ENCODE measurements around the gene NKTR.

Gene NKTR

DNA sequence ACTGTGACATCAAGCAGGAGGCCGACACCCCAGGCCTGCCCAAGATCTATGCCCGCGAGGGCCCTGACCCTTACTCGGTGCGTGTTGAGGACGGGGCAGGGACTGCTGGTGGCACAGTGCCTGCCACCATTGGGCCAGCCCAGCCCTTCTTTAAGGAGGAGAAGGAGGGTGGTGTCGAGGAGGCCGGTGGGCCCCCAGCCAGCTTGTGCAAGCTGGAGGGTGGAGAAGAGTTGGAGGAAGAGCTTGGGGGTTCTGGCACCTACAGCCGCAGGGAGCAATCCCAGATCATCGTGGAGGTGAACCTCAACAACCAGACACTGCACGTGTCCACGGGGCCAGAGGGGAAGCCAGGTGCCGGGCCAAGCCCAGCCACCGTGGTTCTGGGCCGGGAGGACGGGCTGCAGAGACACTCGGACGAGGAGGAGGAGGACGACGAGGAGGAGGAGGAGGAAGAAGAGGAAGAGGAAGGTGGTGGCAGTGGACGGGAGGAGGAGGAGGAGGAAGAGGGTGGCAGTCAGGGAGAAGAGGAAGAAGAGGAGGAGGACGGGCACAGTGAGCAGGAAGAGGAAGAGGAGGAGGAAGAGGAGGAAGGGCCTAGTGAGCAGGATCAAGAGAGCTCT, 58.4 kb downstream of the NKTR start:
- Histone ChIP-seq H3K9ac (ENCODE audit: low read length) (no peak overlapping the region), H3K9me3 (ENCODE audit: low read length) (no peaks in the 10 kb centered on the region), H3K4me3 (ENCODE audit: low read depth in 1 of 2, low read length in 2 of 2) (no peak overlapping the region), H3K4me1 (ENCODE audit: insufficient read depth, low read length) (peaks cover 27% of the 10 kb centered on the region), H3K36me3 (ENCODE audit: insufficient read depth, low read length) (no peaks in the 10 kb centered on the region), H3K27ac (ENCODE audit: low read depth, low read length) (no peak overlapping the region), H3K27me3 (ENCODE audit: control insufficient read depth in 1 of 2, insufficient read depth in 2 of 2, low read length in 2 of 2) (no peaks in the 10 kb centered on the region)

DNA sequence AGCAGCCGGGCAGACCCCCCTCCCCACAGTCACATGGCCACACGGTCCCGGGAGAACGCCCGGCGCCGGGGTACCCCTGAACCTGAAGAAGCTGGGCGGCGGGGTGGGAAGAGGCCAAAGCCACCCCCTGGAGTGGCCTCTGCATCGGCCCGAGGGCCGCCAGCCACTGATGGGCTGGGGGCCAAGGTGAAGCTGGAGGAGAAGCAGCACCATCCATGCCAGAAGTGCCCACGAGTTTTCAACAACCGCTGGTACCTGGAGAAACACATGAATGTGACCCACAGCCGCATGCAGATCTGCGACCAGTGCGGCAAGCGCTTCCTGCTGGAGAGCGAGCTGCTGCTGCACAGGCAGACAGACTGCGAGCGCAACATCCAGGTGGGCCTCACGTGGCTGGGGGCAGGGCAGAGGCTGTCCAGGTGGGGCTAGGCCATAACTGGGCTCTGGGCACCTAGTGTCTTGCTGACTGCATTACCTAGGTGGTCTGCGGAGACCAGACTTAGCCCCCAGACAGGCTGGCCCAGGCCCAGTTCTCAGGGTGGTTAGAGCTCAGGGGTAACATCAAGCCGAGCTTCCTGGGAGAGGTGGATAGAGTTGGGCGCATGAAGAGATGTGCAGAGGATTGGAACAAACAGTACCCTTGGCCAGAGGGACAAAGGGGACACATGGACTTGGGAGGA, 59.1 kb downstream of the NKTR start:
- Histone ChIP-seq H3K4me1 (ENCODE audit: insufficient read depth, low read length) (peaks cover 27% of the 10 kb centered on the region), H3K9ac (ENCODE audit: low read length) (no peak overlapping the region), H3K27ac (ENCODE audit: low read depth, low read length) (peak overlapping the region; percentile 14), H3K9me3 (ENCODE audit: low read length) (no peaks in the 10 kb centered on the region), H3K36me3 (ENCODE audit: insufficient read depth, low read length) (no peaks in the 10 kb centered on the region), H3K27me3 (ENCODE audit: control insufficient read depth in 1 of 2, insufficient read depth in 2 of 2, low read length in 2 of 2) (no peaks in the 10 kb centered on the region), H3K4me3 (ENCODE audit: low read depth in 1 of 2, low read length in 2 of 2) (no peak overlapping the region)

DNA sequence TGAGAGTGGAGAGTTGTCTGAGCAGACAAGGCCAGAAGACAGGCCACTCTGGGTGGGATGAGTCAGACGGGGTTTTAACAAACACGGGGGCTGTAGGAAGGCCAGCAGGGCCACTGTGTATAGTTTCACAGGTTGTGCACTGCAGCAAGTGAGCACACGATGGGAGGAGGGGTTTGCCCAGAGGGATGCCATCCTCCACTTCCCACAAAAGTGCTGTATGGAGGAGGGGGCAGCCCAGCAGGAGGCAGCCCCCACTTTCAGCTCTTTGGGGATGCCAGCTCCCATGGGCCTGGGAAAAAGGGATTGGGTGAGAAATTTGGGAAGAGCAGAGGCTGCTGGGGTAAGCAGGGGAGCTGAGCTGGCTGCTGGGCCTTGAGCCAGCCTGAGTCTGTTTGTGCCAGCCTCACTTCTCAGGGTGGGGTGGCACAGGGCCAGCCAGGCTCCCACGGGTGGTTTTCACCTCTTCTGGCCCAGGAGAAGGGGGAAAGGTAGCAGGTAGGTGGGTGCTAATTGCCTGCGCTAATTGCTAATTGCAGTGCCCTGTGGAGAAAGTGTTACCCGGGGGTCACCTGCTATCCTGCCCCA, 59.7 kb downstream of the NKTR start:
- H3K27ac ChIP-seq (ENCODE audit: low read depth, low read length) = no peak overlapping the region
- no peaks in the 10 kb centered on the region for H3K36me3 ChIP-seq (ENCODE audit: insufficient read depth, low read length)
- H3K9ac ChIP-seq (ENCODE audit: low read length) = no peak overlapping the region
- no peak overlapping the region for H3K4me3 ChIP-seq (ENCODE audit: low read depth in 1 of 2, low read length in 2 of 2)
- no peaks in the 10 kb centered on the region for H3K9me3 ChIP-seq (ENCODE audit: low read length)
- no peaks in the 10 kb centered on the region for H3K27me3 ChIP-seq (ENCODE audit: control insufficient read depth in 1 of 2, insufficient read depth in 2 of 2, low read length in 2 of 2)
- H3K4me1 ChIP-seq (ENCODE audit: insufficient read depth, low read length) = peaks cover 24% of the 10 kb centered on the region

DNA sequence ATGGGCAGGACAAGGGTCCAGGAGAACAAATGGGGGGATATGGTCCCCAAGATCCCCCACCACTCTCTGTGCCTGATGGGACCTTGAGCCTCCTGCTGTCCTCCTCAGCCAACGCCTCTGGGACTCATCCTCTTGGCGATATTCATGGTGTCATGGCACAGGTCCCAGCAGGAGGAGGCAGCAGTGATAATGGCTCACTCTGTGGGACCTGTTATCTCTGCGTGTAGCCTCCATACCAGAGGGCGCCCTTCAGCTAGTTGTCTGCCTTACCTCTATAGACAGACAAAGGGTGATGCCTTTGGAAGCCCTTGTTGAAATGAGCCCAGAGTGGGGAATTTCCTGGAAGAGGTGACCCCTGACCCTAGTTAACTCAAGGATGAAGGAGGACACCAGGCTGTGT, 60.4 kb downstream of the NKTR start:
- Histone ChIP-seq H3K9me3 (ENCODE audit: low read length) (no peaks in the 10 kb centered on the region), H3K4me3 (ENCODE audit: low read depth in 1 of 2, low read length in 2 of 2) (no peak overlapping the region), H3K9ac (ENCODE audit: low read length) (no peak overlapping the region), H3K4me1 (ENCODE audit: insufficient read depth, low read length) (peaks cover 20% of the 10 kb centered on the region), H3K27ac (ENCODE audit: low read depth, low read length) (no peak overlapping the region), H3K36me3 (ENCODE audit: insufficient read depth, low read length) (no peaks in the 10 kb centered on the region), H3K27me3 (ENCODE audit: control insufficient read depth in 1 of 2, insufficient read depth in 2 of 2, low read length in 2 of 2) (no peaks in the 10 kb centered on the region)

DNA sequence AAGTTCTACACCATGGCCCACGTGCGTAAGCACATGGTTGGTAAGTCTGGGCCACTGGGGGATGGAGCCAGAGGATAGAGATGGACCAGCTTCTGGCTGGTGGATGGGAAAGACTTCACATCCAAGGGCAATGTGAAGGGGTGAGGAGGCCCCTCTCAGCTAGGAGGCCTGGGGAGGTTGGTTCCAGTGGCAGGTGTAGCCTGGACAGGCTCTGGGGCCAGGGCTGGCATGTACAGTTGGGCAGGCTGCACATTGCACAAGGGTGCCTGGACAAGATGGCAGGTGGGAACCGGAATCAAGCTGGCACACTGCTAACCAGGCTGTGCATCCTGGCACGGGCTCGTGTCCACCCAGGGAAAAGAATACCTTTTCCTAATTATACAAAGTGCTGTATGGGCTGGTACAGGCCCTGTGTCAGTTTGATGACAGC, 61.1 kb downstream of the NKTR start:
- no peaks in the 10 kb centered on the region for H3K9me3 ChIP-seq (ENCODE audit: low read length)
- H3K4me1 ChIP-seq (ENCODE audit: insufficient read depth, low read length) = peaks cover 22% of the 10 kb centered on the region
- no peak overlapping the region for H3K9ac ChIP-seq (ENCODE audit: low read length)
- no peaks in the 10 kb centered on the region for H3K27me3 ChIP-seq (ENCODE audit: control insufficient read depth in 1 of 2, insufficient read depth in 2 of 2, low read length in 2 of 2)
- H3K4me3 ChIP-seq (ENCODE audit: low read depth in 1 of 2, low read length in 2 of 2) = no peak overlapping the region
- no peaks in the 10 kb centered on the region for H3K36me3 ChIP-seq (ENCODE audit: insufficient read depth, low read length)
- H3K27ac ChIP-seq (ENCODE audit: low read depth, low read length) = no peak overlapping the region

DNA sequence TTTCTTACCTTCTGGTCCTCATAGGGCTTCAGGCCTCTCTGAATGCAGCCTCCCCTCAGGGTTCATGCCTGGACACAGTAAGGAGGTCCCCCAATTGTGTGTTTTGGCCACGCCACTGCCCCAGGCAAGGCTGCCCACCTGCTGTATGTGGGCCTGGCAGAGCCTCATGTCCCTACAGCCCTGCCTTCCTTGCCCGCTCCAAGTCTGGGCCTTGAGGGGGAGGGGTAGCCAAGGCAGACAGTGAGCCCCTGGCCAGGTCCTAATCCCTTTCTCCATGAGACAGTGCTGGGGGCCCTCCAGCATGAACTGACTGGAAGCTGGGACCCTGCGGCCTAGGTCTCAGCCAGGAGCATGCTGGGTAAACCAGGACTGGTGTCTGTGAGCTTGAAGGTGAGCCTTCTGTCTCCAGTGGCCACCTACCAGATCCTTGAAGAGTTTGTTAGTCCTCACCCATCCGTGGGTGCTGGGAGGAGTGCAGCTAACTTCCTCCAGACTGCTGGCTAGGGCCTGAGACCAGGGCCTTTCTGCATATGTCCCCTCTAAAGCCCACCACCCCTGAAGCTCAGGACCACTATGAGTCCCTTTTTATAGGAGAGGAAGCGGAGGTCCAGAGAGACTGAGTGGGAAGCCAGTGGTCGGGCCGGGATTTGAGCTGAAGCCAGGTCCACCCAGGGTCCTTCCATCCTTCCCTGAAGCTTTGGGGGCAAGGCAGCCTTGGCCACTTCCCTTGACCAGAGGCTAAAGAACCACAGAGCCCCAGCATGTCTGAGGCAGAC, 61.7 kb downstream of the NKTR start:
- H3K27ac ChIP-seq (ENCODE audit: low read depth, low read length) = no peak overlapping the region

DNA sequence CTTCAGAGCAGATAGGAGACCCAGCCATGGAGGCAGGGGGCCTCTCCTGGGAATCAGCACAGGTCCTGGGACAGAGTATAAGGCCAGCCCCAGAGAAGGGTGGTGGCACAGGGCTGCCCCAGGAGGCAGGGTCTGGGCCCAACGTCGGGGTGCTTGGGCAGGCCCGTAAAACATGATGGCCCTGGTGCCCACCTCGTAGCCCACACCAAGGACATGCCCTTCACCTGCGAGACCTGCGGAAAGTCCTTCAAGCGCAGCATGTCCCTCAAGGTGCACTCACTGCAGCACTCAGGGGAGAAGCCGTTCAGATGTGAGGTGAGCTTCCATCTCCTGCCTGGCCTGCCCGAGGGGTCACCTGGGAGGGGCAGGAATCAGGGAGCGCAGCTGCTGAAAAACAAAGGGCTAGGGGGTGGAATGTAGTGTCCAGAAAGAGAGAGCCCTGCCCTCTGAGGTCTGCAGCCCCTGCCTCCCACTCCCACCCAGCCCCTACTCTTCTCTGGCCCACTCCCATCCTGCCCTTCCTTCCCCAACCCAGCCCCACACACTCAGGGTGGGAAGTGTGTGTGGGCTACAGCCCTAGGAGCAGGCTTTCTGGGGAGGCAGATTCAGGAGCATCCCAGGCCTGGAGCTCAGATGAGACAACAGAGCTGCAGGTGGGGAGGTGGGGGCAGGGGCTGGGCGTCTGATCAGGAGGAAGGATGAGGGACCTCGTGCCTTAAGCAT, 62.5 kb downstream of the NKTR start:
- H3K36me3 ChIP-seq (ENCODE audit: insufficient read depth, low read length) = no peaks in the 10 kb centered on the region
- H3K27ac ChIP-seq (ENCODE audit: low read depth, low read length) = no peak overlapping the region
- no peaks in the 10 kb centered on the region for H3K27me3 ChIP-seq (ENCODE audit: control insufficient read depth in 1 of 2, insufficient read depth in 2 of 2, low read length in 2 of 2)
- no peaks in the 10 kb centered on the region for H3K9me3 ChIP-seq (ENCODE audit: low read length)
- peaks cover 36% of the 10 kb centered on the region for H3K4me1 ChIP-seq (ENCODE audit: insufficient read depth, low read length)
- no peak overlapping the region for H3K4me3 ChIP-seq (ENCODE audit: low read depth in 1 of 2, low read length in 2 of 2)
- no peak overlapping the region for H3K9ac ChIP-seq (ENCODE audit: low read length)

More for the DNA sequence above, 61.7 kb downstream of the NKTR start:
- Histone ChIP-seq H3K36me3 (ENCODE audit: insufficient read depth, low read length) (no peaks in the 10 kb centered on the region), H3K9me3 (ENCODE audit: low read length) (no peaks in the 10 kb centered on the region), H3K9ac (ENCODE audit: low read length) (no peak overlapping the region), H3K4me1 (ENCODE audit: insufficient read depth, low read length) (peaks cover 28% of the 10 kb centered on the region), H3K27me3 (ENCODE audit: control insufficient read depth in 1 of 2, insufficient read depth in 2 of 2, low read length in 2 of 2) (no peaks in the 10 kb centered on the region), H3K4me3 (ENCODE audit: low read depth in 1 of 2, low read length in 2 of 2) (no peak overlapping the region)

DNA sequence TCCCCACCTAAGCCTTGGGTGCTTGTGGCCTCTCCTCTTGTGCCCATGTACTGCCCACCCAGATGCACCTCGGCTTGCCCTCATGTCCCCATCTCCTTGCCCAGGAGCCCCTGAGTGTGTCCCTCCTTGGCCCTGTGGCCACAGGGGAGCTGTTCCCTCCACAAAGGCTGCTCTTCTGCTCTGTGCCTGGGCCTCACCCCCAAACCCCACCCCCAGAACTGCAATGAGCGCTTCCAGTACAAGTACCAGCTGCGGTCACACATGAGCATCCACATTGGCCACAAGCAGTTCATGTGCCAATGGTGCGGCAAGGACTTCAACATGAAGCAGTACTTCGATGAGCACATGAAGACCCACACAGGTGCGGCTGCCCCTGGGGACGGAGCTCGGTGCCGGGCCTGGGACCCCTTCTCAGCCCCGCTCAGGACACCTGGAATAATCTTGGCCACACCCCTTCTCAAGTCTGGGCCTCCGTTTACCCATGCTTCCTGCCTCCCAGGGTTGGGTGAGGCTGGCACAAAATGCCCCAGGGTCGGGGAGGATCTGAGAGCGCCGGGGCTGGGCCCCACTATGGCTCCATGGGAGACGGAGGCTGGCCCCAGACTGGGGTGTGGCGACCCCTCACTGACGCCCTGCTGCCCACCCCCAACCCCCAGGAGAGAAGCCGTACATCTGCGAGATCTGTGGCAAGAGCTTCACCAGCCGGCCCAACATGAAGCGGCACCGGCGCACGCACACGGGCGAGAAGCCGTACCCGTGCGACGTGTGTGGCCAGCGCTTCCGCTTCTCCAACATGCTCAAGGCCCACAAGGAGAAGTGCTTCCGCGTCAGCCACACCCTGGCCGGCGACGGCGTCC, 63.3 kb downstream of the NKTR start:
- H3K9me3 ChIP-seq (ENCODE audit: low read length) = no peaks in the 10 kb centered on the region
- no peak overlapping the region for H3K27ac ChIP-seq (ENCODE audit: low read depth, low read length)
- H3K9ac ChIP-seq (ENCODE audit: low read length) = no peak overlapping the region
- no peak overlapping the region for H3K4me3 ChIP-seq (ENCODE audit: low read depth in 1 of 2, low read length in 2 of 2)
- no peaks in the 10 kb centered on the region for H3K27me3 ChIP-seq (ENCODE audit: control insufficient read depth in 1 of 2, insufficient read depth in 2 of 2, low read length in 2 of 2)
- no peaks in the 10 kb centered on the region for H3K36me3 ChIP-seq (ENCODE audit: insufficient read depth, low read length)
- H3K4me1 ChIP-seq (ENCODE audit: insufficient read depth, low read length) = peaks cover 42% of the 10 kb centered on the region

DNA sequence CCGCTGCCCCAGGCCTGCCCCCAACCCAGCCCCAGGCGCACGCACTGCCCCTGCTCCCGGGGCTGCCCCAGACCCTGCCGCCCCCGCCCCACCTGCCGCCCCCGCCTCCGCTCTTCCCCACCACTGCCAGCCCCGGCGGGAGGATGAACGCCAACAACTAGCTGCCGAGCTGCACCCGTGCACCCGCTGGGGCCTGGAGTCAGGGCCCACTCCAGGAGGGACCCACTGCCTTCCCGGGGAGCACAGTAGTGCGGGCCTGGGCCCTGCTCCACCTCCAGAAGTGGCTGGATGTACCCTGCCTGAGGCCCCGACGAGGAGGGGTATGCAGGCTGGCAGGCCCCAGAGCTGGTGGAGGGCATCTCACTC, 63.9 kb downstream of the NKTR start:
- H3K36me3 ChIP-seq (ENCODE audit: insufficient read depth, low read length) = no peaks in the 10 kb centered on the region
- H3K27ac ChIP-seq (ENCODE audit: low read depth, low read length) = no peak overlapping the region
- no peaks in the 10 kb centered on the region for H3K27me3 ChIP-seq (ENCODE audit: control insufficient read depth in 1 of 2, insufficient read depth in 2 of 2, low read length in 2 of 2)
- no peaks in the 10 kb centered on the region for H3K9me3 ChIP-seq (ENCODE audit: low read length)
- no peak overlapping the region for H3K9ac ChIP-seq (ENCODE audit: low read length)
- H3K4me1 ChIP-seq (ENCODE audit: insufficient read depth, low read length) = peaks cover 39% of the 10 kb centered on the region
- H3K4me3 ChIP-seq (ENCODE audit: low read depth in 1 of 2, low read length in 2 of 2) = no peak overlapping the region

DNA sequence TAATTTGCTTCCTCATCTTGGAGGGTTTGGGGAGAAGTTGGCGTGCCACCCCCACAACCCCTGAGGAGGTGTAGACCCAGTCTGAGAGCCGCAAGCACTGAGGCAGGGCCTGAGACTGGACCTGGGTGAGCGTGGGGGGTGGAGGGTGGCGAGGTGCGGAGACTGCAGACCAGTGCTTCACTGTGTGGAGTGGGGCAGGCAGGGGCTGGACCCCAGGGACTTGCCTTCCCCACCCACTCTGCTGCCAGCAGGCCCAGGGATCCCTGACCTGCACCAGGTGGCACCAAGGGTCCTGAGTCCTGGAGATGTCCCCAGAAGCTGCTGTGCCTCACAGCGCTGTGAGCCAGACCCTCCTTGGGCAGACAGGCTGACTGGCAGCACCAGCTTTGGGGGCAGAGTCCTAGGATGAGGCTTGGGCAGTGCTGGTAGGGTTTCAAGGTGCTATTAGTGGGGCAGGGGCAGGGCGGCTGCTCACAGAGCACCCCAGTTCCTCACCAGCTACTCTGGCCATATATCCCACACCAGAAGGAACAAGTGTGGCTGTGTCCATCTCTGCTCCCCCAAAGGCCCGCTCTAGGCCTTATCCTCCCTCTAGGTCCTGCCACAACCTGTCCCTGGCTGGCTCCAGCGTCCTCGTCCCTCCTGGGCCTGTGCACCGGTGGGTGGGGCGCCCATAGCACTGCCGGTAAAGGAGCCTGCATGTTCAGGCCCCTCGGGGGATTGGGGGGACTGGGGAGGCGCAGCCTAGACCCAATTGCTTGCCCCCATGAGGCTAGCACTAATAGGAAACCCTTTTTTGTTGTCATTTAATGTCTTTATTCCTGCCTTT, 64.8 kb downstream of the NKTR start:
- no peak overlapping the region for H3K27ac ChIP-seq (ENCODE audit: low read depth, low read length)
- peaks cover 32% of the 10 kb centered on the region for H3K4me1 ChIP-seq (ENCODE audit: insufficient read depth, low read length)
- no peaks in the 10 kb centered on the region for H3K9me3 ChIP-seq (ENCODE audit: low read length)
- no peaks in the 10 kb centered on the region for H3K36me3 ChIP-seq (ENCODE audit: insufficient read depth, low read length)
- no peaks in the 10 kb centered on the region for H3K27me3 ChIP-seq (ENCODE audit: control insufficient read depth in 1 of 2, insufficient read depth in 2 of 2, low read length in 2 of 2)
- H3K4me3 ChIP-seq (ENCODE audit: low read depth in 1 of 2, low read length in 2 of 2) = no peak overlapping the region
- no peak overlapping the region for H3K9ac ChIP-seq (ENCODE audit: low read length)
